ENCODE measurements around the gene ZDHHC12. TPM values are rescaled to one million over a fixed set of nuclear protein-coding genes. Genes with fewer than 3 reads are reported as not detected.

The ZDHHC12 gene
- total and polyA plus RNA-seq, 2 donors (not counting 3 experiments of a cell fraction or from before 2014, with no cell fraction given): 28.8 to 62.0 TPM

DNA sequence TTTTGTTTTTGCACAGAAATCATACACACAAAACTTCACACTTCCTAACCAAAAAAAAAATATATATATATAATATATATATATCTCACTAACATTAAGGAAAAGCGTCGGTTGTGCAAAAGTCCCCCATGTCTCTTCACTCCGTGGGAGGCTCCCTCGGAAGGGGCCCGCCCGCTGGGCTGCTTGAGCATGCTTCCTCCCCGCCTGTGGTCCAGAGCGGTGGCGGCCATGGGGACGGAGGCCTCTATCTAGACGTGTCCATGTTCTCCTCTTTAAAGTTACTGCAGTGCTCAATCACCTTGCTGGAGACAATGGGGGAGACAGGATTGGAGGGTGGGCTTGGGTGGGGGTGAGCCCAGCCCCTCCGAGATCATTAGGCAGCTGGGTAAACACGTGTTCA, 7.2 kb upstream of the ZDHHC12 start:
- intact Hi-C loops (cut with micrococcal nuclease): loop anchor here (5.0 to 10.0 kb wide), 3 partner anchors 56 to 294 kb away; partner anchors contain the start of genes DOLK, NUP188, SH3GLB2 and TBC1D13
- POLR2A ChIA-PET: no interaction called here
- no peak for FAIRE-seq

More for the DNA sequence above, 7.2 kb upstream of the ZDHHC12 start:
- Histone ChIP-seq H2AFZ (ENCODE audit: low read depth, low read length) (no peak overlapping the region), H3K79me2 (ENCODE audit: control insufficient read depth, insufficient read depth, low read length) (no peaks in the 10 kb centered on the region), H3K9me3 (replicated peaks; ENCODE audit: control insufficient read depth, insufficient read depth, low read length) (no peaks in the 10 kb centered on the region), H3K4me2 (ENCODE audit: insufficient read depth, low read length) (no peak overlapping the region), H4K20me1 (replicated peaks; ENCODE audit: control insufficient read depth, extremely low read depth, insufficient read depth, low read length) (no peaks in the 10 kb centered on the region), H3K36me3 (ENCODE audit: control insufficient read depth in 2 of 2, extremely low read depth in 1 of 2, insufficient read depth in 2 of 2, low read length in 2 of 2) (peaks cover 0 to 3% of the 10 kb centered on the region in 2 experiments), H3K4me1 (ENCODE audit: control insufficient read depth, extremely low read depth, insufficient read depth, low read length) (no peaks in the 10 kb centered on the region), H3K27me3 (ENCODE audit: control insufficient read depth in 2 of 2, insufficient read depth in 2 of 2, low read length in 2 of 2) (no peaks in the 10 kb centered on the region), H3K9me1 (replicated peaks; ENCODE audit: control insufficient read depth, extremely low read depth, insufficient read depth, low read length) (no peaks in the 10 kb centered on the region), H3K27ac (ENCODE audit: insufficient read depth, low read depth, low read length) (no peak overlapping the region), H3K4me3 (replicated peaks in 1 of 3; ENCODE audit: insufficient read depth in 1 of 3, low read depth in 1 of 3, low read length in 3 of 3) (no peak overlapping the region), H3K9ac (replicated peaks; ENCODE audit: extremely low read depth, insufficient read depth, low read length) (no peak overlapping the region)
- no peak for TF ChIP-seq FOS (IDR thresholded peaks at IDR 0.05; ENCODE audit: borderline replicate concordance, insufficient read depth, low read length)
- no peak for TF ChIP-seq JUN (IDR thresholded peaks at IDR 0.05; ENCODE audit: borderline replicate concordance, insufficient read depth, insufficient read length, low read depth)
- TF ChIP-seq MYC (IDR thresholded peaks at IDR 0.05; ENCODE audit: low read depth, low read length): no peak
- TF ChIP-seq EZH2 (IDR thresholded peaks at IDR 0.05; ENCODE audit: borderline replicate concordance, low read depth, low read length, severe bottlenecking): no peak
- TF ChIP-seq POLR2AphosphoS5 (IDR thresholded peaks at IDR 0.05; ENCODE audit: insufficient read depth, low read depth, low read length): no peak
- no peak for TF ChIP-seq GATA2 (IDR thresholded peaks at IDR 0.05; ENCODE audit: insufficient read depth, insufficient read length, low read depth, low read length)
- TF ChIP-seq, protein P1, sequence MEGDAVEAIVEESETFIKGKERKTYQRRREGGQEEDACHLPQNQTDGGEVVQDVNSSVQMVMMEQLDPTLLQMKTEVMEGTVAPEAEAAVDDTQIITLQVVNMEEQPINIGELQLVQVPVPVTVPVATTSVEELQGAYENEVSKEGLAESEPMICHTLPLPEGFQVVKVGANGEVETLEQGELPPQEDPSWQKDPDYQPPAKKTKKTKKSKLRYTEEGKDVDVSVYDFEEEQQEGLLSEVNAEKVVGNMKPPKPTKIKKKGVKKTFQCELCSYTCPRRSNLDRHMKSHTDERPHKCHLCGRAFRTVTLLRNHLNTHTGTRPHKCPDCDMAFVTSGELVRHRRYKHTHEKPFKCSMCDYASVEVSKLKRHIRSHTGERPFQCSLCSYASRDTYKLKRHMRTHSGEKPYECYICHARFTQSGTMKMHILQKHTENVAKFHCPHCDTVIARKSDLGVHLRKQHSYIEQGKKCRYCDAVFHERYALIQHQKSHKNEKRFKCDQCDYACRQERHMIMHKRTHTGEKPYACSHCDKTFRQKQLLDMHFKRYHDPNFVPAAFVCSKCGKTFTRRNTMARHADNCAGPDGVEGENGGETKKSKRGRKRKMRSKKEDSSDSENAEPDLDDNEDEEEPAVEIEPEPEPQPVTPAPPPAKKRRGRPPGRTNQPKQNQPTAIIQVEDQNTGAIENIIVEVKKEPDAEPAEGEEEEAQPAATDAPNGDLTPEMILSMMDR (IDR thresholded peaks at IDR 0.05; ENCODE audit: extremely low read depth in 1 of 2, insufficient read depth in 1 of 2, low read depth in 1 of 2, low read length in 2 of 2): no peak
- dilution Hi-C loops (cut with MboI; ENCODE audit: extremely low pct_ligation_motif_present, low sequenced_read_pairs): no loop called here
- no peak for DNase-seq (ENCODE audit: low read depth, low spot score)
- BruUV-seq (replicated peaks): no TSS peak
- CTCF ChIA-PET: no interaction called here
